ENCODE data around the gene DIPK1C. TPM values are rescaled to one million over a fixed set of nuclear protein-coding genes. Genes with fewer than 3 reads are reported as not detected.

DIPK1C gene
- total RNA-seq (not detected in 2 replicates), polyA plus RNA-seq (not detected in 2 replicates), polyA minus RNA-seq (not detected in 2 replicates)
- 0.14 TPM for total RNA-seq (2013)

- Histone ChIP-seq H4K20me1 (ENCODE audit: control insufficient read depth, insufficient read depth, low read length, poor library complexity, severe bottlenecking) (no peaks in the 10 kb centered on the region), H3K4me3 (ENCODE audit: control extremely low read depth in 1 of 5, extremely low read depth in 1 of 5, insufficient read depth in 1 of 5, low read depth in 2 of 5, low read length in 4 of 5) (no peak within 1 kb of the TSS), H3K27me3 (replicated peaks in 1 of 4; ENCODE audit: control extremely low read depth in 1 of 4, control insufficient read depth in 3 of 4, insufficient read depth in 4 of 4, low read length in 3 of 4) (peaks cover 0 to 52% (median 6%) of the 10 kb centered on the region in 4 experiments), H3K36me3 (replicated peaks in 1 of 2; ENCODE audit: control extremely low read depth in 1 of 2, control insufficient read depth in 1 of 2, extremely low read depth in 1 of 2, insufficient read depth in 2 of 2, low read length in 1 of 2) (no peaks in the 10 kb centered on the region), H3K9ac (ENCODE audit: low read length) (no peak within 1 kb of the TSS), H3K4me1 (ENCODE audit: control insufficient read depth in 2 of 2, insufficient read depth in 2 of 2, low read length in 2 of 2) (peaks cover 7 to 9% of the 10 kb centered on the region in 2 donors), H3K27ac (ENCODE audit: low read length in 2 of 2) (no peak within 1 kb of the TSS), H3K9me3 (ENCODE audit: control extremely low read depth in 1 of 3, control insufficient read depth in 2 of 3, insufficient read depth in 1 of 3, low read length in 2 of 3) (no peaks in the 10 kb centered on the region), H2AFZ (ENCODE audit: insufficient read depth, low read depth, low read length, poor library complexity, severe bottlenecking) (no peak within 1 kb of the TSS), H3K4me2 (replicated peaks; ENCODE audit: low read depth, low read length, poor library complexity, severe bottlenecking) (peak within 1 kb of the TSS; percentile 47), H3K79me2 (ENCODE audit: control insufficient read depth, insufficient read depth, low read length) (no peaks in the 10 kb centered on the region)
- ChIA-PET POLR2A (no interaction called here), CTCF (no interaction called here)
- Mint-ChIP-seq H3K4me3 (peak within 1 kb of the TSS; percentile 50), H3K27ac (no peak within 1 kb of the TSS), H3K9me3 (ENCODE audit: insufficient read depth) (no peaks in the 10 kb centered on the region), H3K27me3 (peaks cover 37% of the 10 kb centered on the region), H3K4me1 (peaks cover 7% of the 10 kb centered on the region)
- TF ChIP-seq EZH2 (IDR thresholded peaks at IDR 0.05; ENCODE audit: borderline replicate concordance, insufficient read depth, low read depth, low read length, poor library complexity, severe bottlenecking) (no peak), CTCF (IDR thresholded peaks at IDR 0.05) (no peak)
- intact Hi-C loops (cut with micrococcal nuclease) = no loop called here
- DNase-seq (no peak), ATAC-seq (ENCODE audit: low read depth) (no peak)
- WGBS (ENCODE audit: insufficient coverage) = 3% methylated on average over 55 of the region's 76 CpGs
Measured at GRCh38 chr18:74457043-74457724, at the start of gene DIPK1C. Gene DIPK1C, minus strand, starts transcription at chr18:74457308. Its CDS starts 49 bp downstream, at chr18:74457259.

- intact Hi-C loops (cut with micrococcal nuclease) = no loop called here
- DNase-seq = no peak
- no peak overlapping the region for H3K4me3 Mint-ChIP-seq
- no peak for TF ChIP-seq EZH2 (IDR thresholded peaks at IDR 0.05; ENCODE audit: borderline replicate concordance, insufficient read depth, low read depth, low read length, poor library complexity, severe bottlenecking)
- TF ChIP-seq CTCF (IDR thresholded peaks at IDR 0.05) = no peak
- no peaks in the 10 kb centered on the region for H3K9me3 Mint-ChIP-seq (ENCODE audit: insufficient read depth)
- Histone ChIP-seq H3K4me3 (ENCODE audit: control extremely low read depth in 1 of 5, extremely low read depth in 1 of 5, insufficient read depth in 1 of 5, low read depth in 2 of 5, low read length in 4 of 5) (no peak overlapping the region), H3K27me3 (replicated peaks in 1 of 4; ENCODE audit: control extremely low read depth in 1 of 4, control insufficient read depth in 3 of 4, insufficient read depth in 4 of 4, low read length in 3 of 4) (no peaks in the 10 kb centered on the region), H3K36me3 (replicated peaks in 1 of 2; ENCODE audit: control extremely low read depth in 1 of 2, control insufficient read depth in 1 of 2, extremely low read depth in 1 of 2, insufficient read depth in 2 of 2, low read length in 1 of 2) (peaks cover 6 to 95% of the 10 kb centered on the region in 2 experiments), H3K9me3 (ENCODE audit: control extremely low read depth in 1 of 3, control insufficient read depth in 2 of 3, insufficient read depth in 1 of 3, low read length in 2 of 3) (no peaks in the 10 kb centered on the region), H3K9ac (ENCODE audit: low read length) (no peak overlapping the region), H4K20me1 (ENCODE audit: control insufficient read depth, insufficient read depth, low read length, poor library complexity, severe bottlenecking) (peaks cover 60% of the 10 kb centered on the region), H3K79me2 (ENCODE audit: control insufficient read depth, insufficient read depth, low read length) (peaks cover 84% of the 10 kb centered on the region), H3K27ac (ENCODE audit: low read length in 2 of 2) (no peak overlapping the region), H2AFZ (ENCODE audit: insufficient read depth, low read depth, low read length, poor library complexity, severe bottlenecking) (no peak overlapping the region), H3K4me1 (ENCODE audit: control insufficient read depth in 2 of 2, insufficient read depth in 2 of 2, low read length in 2 of 2) (peaks cover under 1 to 14% of the 10 kb centered on the region in 2 donors), H3K4me2 (replicated peaks; ENCODE audit: low read depth, low read length, poor library complexity, severe bottlenecking) (no peak overlapping the region)
- ChIA-PET CTCF (no interaction called here), POLR2A (no interaction called here)
- no peak for ATAC-seq (ENCODE audit: low read depth)
- peak overlapping the region; percentile 10 for H3K27ac Mint-ChIP-seq
- peaks cover 18% of the 10 kb centered on the region for H3K4me1 Mint-ChIP-seq
- no peaks in the 10 kb centered on the region for H3K27me3 Mint-ChIP-seq
- 50% methylated on average over 11 of the region's 11 CpGs for WGBS (ENCODE audit: insufficient coverage)
Measured at GRCh38 chr18:74506448-74507084, 49.5 kb upstream of the DIPK1C start.

Measured in B cell (primary cell).